Bone marrow (tissue), 2 donors: Measurements from ENCODE around the gene EPHB3.
"Not testable (repeated sequence)": the region's sequence is repeated elsewhere in the genome, so short reads cannot be mapped to it uniquely, and the experiment has no call there.

Experiments
- DNase-seq, 2 donors: peaks; one replicate each; lab custom pipeline; 2025; lab: John Stamatoyannopoulos, UW

The EPHB3 gene

DNA sequence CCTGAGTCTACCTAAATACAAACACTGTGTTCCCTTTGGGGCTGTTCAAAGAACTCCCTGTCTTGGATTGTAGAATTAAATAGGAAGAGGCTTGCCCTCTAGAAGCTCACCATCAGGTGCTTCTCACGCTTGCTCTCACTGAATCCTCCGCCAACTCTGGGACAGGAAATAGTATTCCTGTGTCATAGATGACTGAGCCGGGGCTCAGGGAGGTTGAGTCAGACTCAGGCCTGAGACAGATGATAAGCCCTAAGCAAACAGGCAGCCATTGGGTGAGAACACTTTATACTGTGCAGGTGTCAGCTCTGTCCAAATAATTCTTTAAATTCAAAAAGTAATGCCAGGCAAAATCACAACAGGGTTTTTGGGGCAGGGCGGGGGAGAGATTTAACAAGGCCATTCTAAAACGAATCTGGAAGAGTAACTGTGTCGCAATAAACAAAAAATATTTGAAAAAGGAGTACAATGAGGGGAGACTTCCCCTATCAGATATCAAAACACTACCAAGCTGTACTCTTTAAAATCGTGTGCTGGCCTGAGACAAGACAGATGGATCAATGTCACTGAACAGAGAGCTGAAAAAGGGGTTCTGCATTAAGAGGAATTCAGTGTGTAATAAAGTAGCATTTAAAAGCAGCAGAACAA lies 59.0 kb downstream of the EPHB3 start:
- DNase-seq: no peak

GRCh38 chr3:184622156-184622555 lies 60.6 kb downstream of the EPHB3 start:
- DNase-seq: not testable (repeated sequence)

DNA sequence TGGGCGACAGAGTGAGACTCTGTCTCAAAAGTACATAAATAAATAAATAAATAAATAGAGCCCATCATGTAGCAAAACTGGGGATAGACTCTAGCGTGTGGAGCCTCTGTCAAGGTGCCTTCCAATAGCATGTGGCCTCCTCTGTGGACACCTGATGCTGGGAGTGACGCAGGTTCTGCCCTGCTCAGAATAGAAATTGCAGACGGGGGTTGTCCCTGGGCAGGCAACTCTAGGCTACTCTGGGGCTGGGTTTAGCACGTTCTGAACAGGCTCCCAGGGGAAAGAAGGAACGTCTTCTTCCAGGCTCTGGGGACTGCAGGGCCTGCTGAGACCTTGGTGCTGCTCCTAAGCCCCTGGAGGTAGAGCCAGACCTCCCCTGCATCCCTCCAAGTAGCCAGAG lies 65.3 kb downstream of the EPHB3 start:
- DNase-seq: no peak

DNA sequence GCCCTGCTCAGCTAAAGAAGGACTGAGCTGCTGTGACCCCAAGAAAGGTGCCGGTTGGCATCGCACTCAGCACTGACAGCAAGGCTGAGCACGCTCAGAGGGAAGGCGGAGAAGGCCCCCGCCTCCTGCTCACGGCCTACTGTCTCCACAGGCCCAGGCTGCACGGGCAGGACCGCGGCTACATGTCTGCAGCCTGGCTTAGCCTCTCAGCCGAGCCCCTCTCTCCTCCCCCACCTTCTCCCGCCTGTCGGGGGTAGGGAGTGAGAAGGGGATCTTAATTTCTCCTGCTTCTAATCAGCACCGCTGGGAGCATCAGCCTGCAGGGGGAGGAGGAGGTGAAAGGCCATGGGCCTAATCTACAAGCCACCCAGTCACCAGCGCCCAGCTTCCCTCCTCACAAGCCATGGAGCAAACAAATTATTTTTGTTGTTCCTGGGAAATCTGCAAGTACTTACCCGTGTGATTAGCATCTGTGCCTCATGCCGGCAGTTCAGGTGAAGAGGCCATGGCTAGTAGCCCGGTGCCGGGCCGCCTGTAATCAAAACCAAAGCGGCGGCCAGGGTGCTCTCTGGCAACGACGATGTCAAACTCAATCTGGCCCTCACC lies 68.1 kb downstream of the EPHB3 start:
- DNase-seq: no peak

- DNase-seq: no peak
These were observed 69.4 kb downstream of the EPHB3 start for GRCh38 chr3:184630861-184631471.

DNA sequence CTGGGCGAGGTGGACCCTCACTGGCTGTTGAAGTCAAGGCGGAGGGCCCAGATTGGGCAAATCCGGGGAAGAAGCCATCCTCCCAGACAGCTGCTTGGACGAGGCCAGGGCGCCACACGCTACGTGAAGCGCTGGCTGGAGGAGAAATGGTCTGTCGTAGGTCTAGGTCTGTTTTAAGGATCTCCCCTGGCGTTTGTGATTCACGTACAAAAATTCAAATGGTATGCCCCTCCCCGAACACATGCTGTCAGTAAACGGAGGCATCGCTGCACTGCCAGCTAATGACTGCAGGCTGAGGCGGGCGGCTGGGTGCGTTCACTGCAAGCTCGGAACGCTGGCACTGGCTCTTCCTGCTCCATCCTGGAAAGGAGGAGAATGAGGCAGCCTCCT lies 69.9 kb downstream of the EPHB3 start:
- no peak for DNase-seq
